ENCODE measurements around the gene TBC1D24.

GRCh38 chr16:2499454-2499853, 24.5 kb downstream of the TBC1D24 start:
- no peak for TF ChIP-seq TCF4 (CRISPR knock-in tag; IDR thresholded peaks at IDR 0.05; ENCODE audit: borderline replicate concordance)
- TF ChIP-seq ZNF565 (CRISPR knock-in tag; conservative IDR thresholded peaks at IDR 0.05; ENCODE audit: low read depth), result no peak

All from SK-N-SH treated with all-trans-retinoic acid at 6 μM for 48 hours (cell line).